WTC11 (cell line): ENCODE data around the gene DCHS2. TPM values are rescaled to one million over a fixed set of nuclear protein-coding genes. Genes with fewer than 3 reads are reported as not detected.

ENCODE experiments used
- ATAC-seq: fragments of 200-7000 bp; cut with Tn5 transposase; 2 replicates; pipeline ENCODE4 v1.10.0; 2021; ENCODE audit warnings: mild to moderate bottlenecking, moderate library complexity
- CTCF ChIA-PET: fragments of 300-600 bp; sonication (Branson Sonifier 250); formaldehyde crosslinking; loops from one replicate; lab custom pipeline; 2021; ENCODE audit warnings: antibody characterized with exemption; lab: Charles Lee
- POLR2A ChIA-PET: fragments of 350-600 bp; sonication (Branson Sonifier 250); formaldehyde crosslinking; loops from one replicate; lab custom pipeline; 2021; ENCODE audit warnings: antibody characterized with exemption; lab: Charles Lee
- DNase-seq: peaks from one replicate; pipeline ENCODE4 v3.0.0; 2021; ENCODE audit warnings: low spot score
- H3K27ac Mint-ChIP-seq: 2 replicates; pipeline ENCODE4 v1.8.0; 2021; ENCODE audit warnings: mixed read lengths
- H3K27me3 Mint-ChIP-seq: 2 replicates; pipeline ENCODE4 v1.8.0; 2021; ENCODE audit warnings: low read depth, mild to moderate bottlenecking, moderate library complexity, mixed read lengths
- H3K36me3 Mint-ChIP-seq: 2 replicates; pipeline ENCODE4 v1.8.0; 2021; ENCODE audit warnings: mixed read lengths
- H3K4me1 Mint-ChIP-seq: 2 replicates; pipeline ENCODE4 v1.8.0; 2022; ENCODE audit warnings: mixed read lengths
- H3K4me3 Mint-ChIP-seq: 2 replicates; pipeline ENCODE4 v1.8.0; 2021; ENCODE audit warnings: mild to moderate bottlenecking, moderate library complexity, mixed read lengths
- H3K9me3 Mint-ChIP-seq: 2 replicates; pipeline ENCODE4 v1.8.0; 2021; ENCODE audit warnings: mixed read lengths
- AFF4 ChIP-seq: sonication (generic); formaldehyde crosslinking; IDR thresholded peaks from 2 replicates; pipeline ENCODE4 v1.8.1; 2023; ENCODE audit warnings: mild to moderate bottlenecking, missing genetic modification reagents, borderline replicate concordance
- E2F1 ChIP-seq: sonication (generic); formaldehyde crosslinking; IDR thresholded peaks from 2 replicates; pipeline ENCODE4 v1.8.0; 2022; ENCODE audit warnings: mild to moderate bottlenecking, missing genetic modification reagents
- ELF4 ChIP-seq: sonication (generic); formaldehyde crosslinking; IDR thresholded peaks from 2 replicates; pipeline ENCODE4 v1.8.1; 2022; ENCODE audit warnings: low read depth, mild to moderate bottlenecking, moderate library complexity, missing genetic modification reagents
- ETV6 ChIP-seq: sonication (generic); formaldehyde crosslinking; IDR thresholded peaks from 2 replicates; pipeline ENCODE4 v1.8.1; 2022; ENCODE audit warnings: mild to moderate bottlenecking, missing genetic modification reagents
- SMAD3 ChIP-seq: sonication (generic); formaldehyde crosslinking; IDR thresholded peaks from 2 replicates; pipeline ENCODE4 v1.8.0; 2022; ENCODE audit warnings: missing genetic modification reagents, mild to moderate bottlenecking, borderline replicate concordance
- SMAD4 ChIP-seq: sonication (generic); formaldehyde crosslinking; IDR thresholded peaks from 2 replicates; pipeline ENCODE4 v1.8.0; 2022; ENCODE audit warnings: mild to moderate bottlenecking, missing genetic modification reagents
- SOX15 ChIP-seq: fragments of 250-450 bp; sonication (Bioruptor Pico); IDR thresholded peaks from 2 replicates; pipeline ENCODE4 v1.9.0; 2021; ENCODE audit warnings: mild to moderate bottlenecking
- ZBTB43 ChIP-seq: sonication (generic); formaldehyde crosslinking; IDR thresholded peaks from 2 replicates; pipeline ENCODE4 v1.8.1; 2023; ENCODE audit warnings: mild to moderate bottlenecking, missing genetic modification reagents
- ZNF671 ChIP-seq: fragments of 250-450 bp; sonication (Bioruptor Pico); IDR thresholded peaks from 2 replicates; pipeline ENCODE4 v1.8.0; 2021; ENCODE audit warnings: mild to moderate bottlenecking
- total RNA-seq: library from RNA; stranded (reverse); gene quantifications from 3 replicates; pipeline ENCODE4 v1.2.3, GENCODE V29; 2021
- TF ChIP-seq, protein P1 (sequence below): sonication (generic); formaldehyde crosslinking; IDR thresholded peaks from 2 replicates; pipeline ENCODE4 v1.8.1; 2023; ENCODE audit warnings: mild to moderate bottlenecking, moderate library complexity, missing genetic modification reagents
- TF ChIP-seq, protein P2 (sequence below): sonication (generic); formaldehyde crosslinking; IDR thresholded peaks from 2 replicates; pipeline ENCODE4 v1.8.1; 2022; ENCODE audit warnings: mild to moderate bottlenecking, moderate library complexity, missing genetic modification reagents
- TF ChIP-seq, protein P3 (sequence below): fragments of 250-450 bp; sonication (Bioruptor Pico); IDR thresholded peaks from 2 replicates; pipeline ENCODE4 v2.1.2; 2022; ENCODE audit warnings: mild to moderate bottlenecking, moderate library complexity
- TF ChIP-seq, protein P4 (sequence below): sonication (generic); formaldehyde crosslinking; IDR thresholded peaks from 2 replicates; pipeline ENCODE4 v1.8.1; 2022; ENCODE audit warnings: low read depth, mild to moderate bottlenecking, moderate library complexity, missing genetic modification reagents, borderline replicate concordance
- TF ChIP-seq, protein P5 (sequence below): sonication (generic); formaldehyde crosslinking; IDR thresholded peaks from 2 replicates; pipeline ENCODE4 v1.8.1; 2022; ENCODE audit warnings: mild to moderate bottlenecking, missing genetic modification reagents, moderate library complexity, borderline replicate concordance

The DCHS2 gene
- total RNA-seq, 1 experiment from 2014 or later: 1.3 TPM

DNA sequence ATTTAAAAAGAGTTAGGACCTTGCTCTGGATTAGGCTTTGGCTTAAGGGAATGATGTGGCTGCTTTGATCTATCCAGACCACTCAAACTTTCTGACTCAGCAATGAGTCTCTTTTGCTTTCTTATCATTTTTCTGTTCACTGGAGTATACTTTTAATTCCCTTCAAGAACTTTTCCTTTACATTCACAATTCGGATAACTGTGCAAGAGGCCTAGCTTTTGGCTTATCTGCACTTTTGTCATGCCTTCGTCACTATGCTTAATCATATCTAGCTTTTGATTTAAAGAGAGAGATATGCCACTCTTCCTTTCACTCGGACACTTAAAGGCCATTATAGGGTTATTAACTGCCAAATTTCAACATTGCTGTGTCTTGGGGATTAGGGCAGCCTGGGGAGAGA lies 147.9 kb downstream of the DCHS2 start:
- TF ChIP-seq, protein P1, sequence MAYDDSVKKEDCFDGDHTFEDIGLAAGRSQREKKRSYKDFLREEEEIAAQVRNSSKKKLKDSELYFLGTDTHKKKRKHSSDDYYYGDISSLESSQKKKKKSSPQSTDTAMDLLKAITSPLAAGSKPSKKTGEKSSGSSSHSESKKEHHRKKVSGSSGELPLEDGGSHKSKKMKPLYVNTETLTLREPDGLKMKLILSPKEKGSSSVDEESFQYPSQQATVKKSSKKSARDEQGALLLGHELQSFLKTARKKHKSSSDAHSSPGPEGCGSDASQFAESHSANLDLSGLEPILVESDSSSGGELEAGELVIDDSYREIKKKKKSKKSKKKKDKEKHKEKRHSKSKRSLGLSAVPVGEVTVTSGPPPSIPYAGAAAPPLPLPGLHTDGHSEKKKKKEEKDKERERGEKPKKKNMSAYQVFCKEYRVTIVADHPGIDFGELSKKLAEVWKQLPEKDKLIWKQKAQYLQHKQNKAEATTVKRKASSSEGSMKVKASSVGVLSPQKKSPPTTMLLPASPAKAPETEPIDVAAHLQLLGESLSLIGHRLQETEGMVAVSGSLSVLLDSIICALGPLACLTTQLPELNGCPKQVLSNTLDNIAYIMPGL: no peak
- no peak for TF ChIP-seq ZBTB43 (CRISPR knock-in tag)
- TF ChIP-seq AFF4 (CRISPR knock-in tag): no peak
- no peak for TF ChIP-seq ZNF671
- TF ChIP-seq, protein P2, sequence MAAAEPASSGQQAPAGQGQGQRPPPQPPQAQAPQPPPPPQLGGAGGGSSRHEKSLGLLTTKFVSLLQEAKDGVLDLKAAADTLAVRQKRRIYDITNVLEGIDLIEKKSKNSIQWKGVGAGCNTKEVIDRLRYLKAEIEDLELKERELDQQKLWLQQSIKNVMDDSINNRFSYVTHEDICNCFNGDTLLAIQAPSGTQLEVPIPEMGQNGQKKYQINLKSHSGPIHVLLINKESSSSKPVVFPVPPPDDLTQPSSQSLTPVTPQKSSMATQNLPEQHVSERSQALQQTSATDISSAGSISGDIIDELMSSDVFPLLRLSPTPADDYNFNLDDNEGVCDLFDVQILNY: no peak
- no peak for TF ChIP-seq ETV6
- TF ChIP-seq SMAD4 (CRISPR knock-in tag): no peak
- TF ChIP-seq E2F1 (CRISPR knock-in tag): no peak
- TF ChIP-seq, protein P3, sequence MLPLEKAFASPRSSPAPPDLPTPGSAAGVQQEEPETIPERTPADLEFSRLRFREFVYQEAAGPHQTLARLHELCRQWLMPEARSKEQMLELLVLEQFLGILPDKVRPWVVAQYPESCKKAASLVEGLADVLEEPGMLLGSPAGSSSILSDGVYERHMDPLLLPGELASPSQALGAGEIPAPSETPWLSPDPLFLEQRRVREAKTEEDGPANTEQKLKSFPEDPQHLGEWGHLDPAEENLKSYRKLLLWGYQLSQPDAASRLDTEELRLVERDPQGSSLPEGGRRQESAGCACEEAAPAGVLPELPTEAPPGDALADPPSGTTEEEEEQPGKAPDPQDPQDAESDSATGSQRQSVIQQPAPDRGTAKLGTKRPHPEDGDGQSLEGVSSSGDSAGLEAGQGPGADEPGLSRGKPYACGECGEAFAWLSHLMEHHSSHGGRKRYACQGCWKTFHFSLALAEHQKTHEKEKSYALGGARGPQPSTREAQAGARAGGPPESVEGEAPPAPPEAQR (CRISPR knock-in tag): no peak
- TF ChIP-seq, protein P4, sequence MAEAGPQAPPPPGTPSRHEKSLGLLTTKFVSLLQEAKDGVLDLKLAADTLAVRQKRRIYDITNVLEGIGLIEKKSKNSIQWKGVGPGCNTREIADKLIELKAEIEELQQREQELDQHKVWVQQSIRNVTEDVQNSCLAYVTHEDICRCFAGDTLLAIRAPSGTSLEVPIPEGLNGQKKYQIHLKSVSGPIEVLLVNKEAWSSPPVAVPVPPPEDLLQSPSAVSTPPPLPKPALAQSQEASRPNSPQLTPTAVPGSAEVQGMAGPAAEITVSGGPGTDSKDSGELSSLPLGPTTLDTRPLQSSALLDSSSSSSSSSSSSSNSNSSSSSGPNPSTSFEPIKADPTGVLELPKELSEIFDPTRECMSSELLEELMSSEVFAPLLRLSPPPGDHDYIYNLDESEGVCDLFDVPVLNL (CRISPR knock-in tag): no peak
- TF ChIP-seq ELF4 (CRISPR knock-in tag): no peak
- TF ChIP-seq SMAD3 (CRISPR knock-in tag): no peak
- ChIA-PET POLR2A (no interaction called here), CTCF (interaction anchor here (2.5 kb wide), 1 partner anchor 162 kb away, joined by 34 read pairs; no protein-coding TSS in a partner anchor)
- DNase-seq: no peak
- no peaks in the 10 kb centered on the region for H3K4me1 Mint-ChIP-seq
- no peaks in the 10 kb centered on the region for H3K9me3 Mint-ChIP-seq
- no peak overlapping the region for H3K4me3 Mint-ChIP-seq
- no peaks in the 10 kb centered on the region for H3K27me3 Mint-ChIP-seq
- no peak for ATAC-seq
- H3K27ac Mint-ChIP-seq: no peak overlapping the region
- H3K36me3 Mint-ChIP-seq: no peaks in the 10 kb centered on the region

DNA sequence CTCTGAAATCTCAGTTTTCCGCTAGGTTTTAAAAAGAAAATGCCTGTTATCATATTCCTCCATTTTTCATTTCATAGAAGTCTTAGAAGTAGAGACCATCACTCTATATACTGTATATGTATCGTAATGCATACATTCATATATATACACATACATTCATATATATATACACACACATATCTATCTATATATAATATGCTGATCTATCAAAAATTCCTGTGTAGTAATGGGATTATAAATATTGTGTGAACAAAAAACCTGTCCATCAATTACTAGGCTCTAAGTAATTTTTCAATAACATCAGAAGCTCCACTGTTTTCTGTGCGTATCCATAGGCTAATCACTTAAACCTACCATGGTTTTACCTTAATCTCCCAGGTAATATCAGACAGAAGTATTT lies 150.2 kb downstream of the DCHS2 start:
- ATAC-seq (no peak), DNase-seq (no peak)
- no peak overlapping the region for H3K27ac Mint-ChIP-seq
- no peaks in the 10 kb centered on the region for H3K4me1 Mint-ChIP-seq
- ChIA-PET CTCF (no interaction called here), POLR2A (no interaction called here)
- no peak overlapping the region for H3K4me3 Mint-ChIP-seq
- H3K9me3 Mint-ChIP-seq: no peaks in the 10 kb centered on the region
- H3K36me3 Mint-ChIP-seq: no peaks in the 10 kb centered on the region
- no peaks in the 10 kb centered on the region for H3K27me3 Mint-ChIP-seq
- TF ChIP-seq, protein P5, sequence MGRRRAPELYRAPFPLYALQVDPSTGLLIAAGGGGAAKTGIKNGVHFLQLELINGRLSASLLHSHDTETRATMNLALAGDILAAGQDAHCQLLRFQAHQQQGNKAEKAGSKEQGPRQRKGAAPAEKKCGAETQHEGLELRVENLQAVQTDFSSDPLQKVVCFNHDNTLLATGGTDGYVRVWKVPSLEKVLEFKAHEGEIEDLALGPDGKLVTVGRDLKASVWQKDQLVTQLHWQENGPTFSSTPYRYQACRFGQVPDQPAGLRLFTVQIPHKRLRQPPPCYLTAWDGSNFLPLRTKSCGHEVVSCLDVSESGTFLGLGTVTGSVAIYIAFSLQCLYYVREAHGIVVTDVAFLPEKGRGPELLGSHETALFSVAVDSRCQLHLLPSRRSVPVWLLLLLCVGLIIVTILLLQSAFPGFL (CRISPR knock-in tag): no peak
- no peak for TF ChIP-seq SOX15
- TF ChIP-seq, all 79 proteins: peak for 0
